ENCODE results near the gene MEX3B.
"Not testable (repeated sequence)": the region's sequence is repeated elsewhere in the genome, so short reads cannot be mapped to it uniquely, and the experiment has no call there.

The MEX3B gene

GRCh38 chr15:81995081-81995480 lies 50.7 kb downstream of the MEX3B start:
- CTCF ChIA-PET = interaction anchor here (1.0 kb wide), 1 partner anchor 426 kb away, joined by 3 read pairs; no protein-coding TSS in a partner anchor
- H3K4me3 ChIP-seq (ENCODE audit: low read depth, low read length); H3K36me3 ChIP-seq (ENCODE audit: control insufficient read depth in 2 of 2, insufficient read depth in 1 of 2, low read length in 2 of 2); POLR2A ChIA-PET; H3K9me3 ChIP-seq (ENCODE audit: control insufficient read depth, insufficient read depth, low read depth, low read length); H3K4me1 ChIP-seq (ENCODE audit: control insufficient read depth, insufficient read depth, low read length); H3K27ac ChIP-seq (ENCODE audit: extremely low read depth, low read depth, low read length): not testable (repeated sequence)
- 0 out of 2 replicates have a peak, but pooled peaks have one; percentile 17 for TF ChIP-seq ZFHX2 (tag by site-specific recombination; conservative IDR thresholded peaks at IDR 0.05)
- peak; percentile 77 for TF ChIP-seq ZNF341 (tag by site-specific recombination; IDR thresholded peaks at IDR 0.05; ENCODE audit: low read depth)
- peak; percentile 52 for TF ChIP-seq ZBTB26 (tag by site-specific recombination; optimal IDR thresholded peaks at IDR 0.05)
- 0 out of 2 replicates have a peak, but pooled peaks have one; percentile 55 for TF ChIP-seq ZNF335 (tag by site-specific recombination; conservative IDR thresholded peaks at IDR 0.05)
- peak; percentile 59; the same call in 1 of the 2 replicates for TF ChIP-seq YY1 (tag by site-specific recombination; IDR thresholded peaks at IDR 0.05)
- 0 out of 2 replicates have a peak, but pooled peaks have one; percentile 31 for TF ChIP-seq ZBTB17 (tag by site-specific recombination; IDR thresholded peaks at IDR 0.05)

- no peak overlapping the region for H3K4me3 ChIP-seq (ENCODE audit: low read depth, low read length)
- ChIA-PET POLR2A (no interaction called here), CTCF (interaction anchor here (0.5 to 0.6 kb wide), 2 partner anchors 142 to 1600 kb away, joined by 3 read pairs; no protein-coding TSS in a partner anchor)
- peaks cover 0 to 3% of the 10 kb centered on the region in 2 experiments; a peak in 1 of 3 replicates for H3K36me3 ChIP-seq (ENCODE audit: control insufficient read depth in 2 of 2, insufficient read depth in 1 of 2, low read length in 2 of 2)
- H3K27ac ChIP-seq (ENCODE audit: extremely low read depth, low read depth, low read length) = no peak overlapping the region
- H3K9me3 ChIP-seq (ENCODE audit: control insufficient read depth, insufficient read depth, low read depth, low read length) = no peaks in the 10 kb centered on the region
- no peaks in the 10 kb centered on the region for H3K4me1 ChIP-seq (ENCODE audit: control insufficient read depth, insufficient read depth, low read length)
- TF ChIP-seq RBAK (tag by site-specific recombination; IDR thresholded peaks at IDR 0.05) = no peak
- peak; percentile 71 for TF ChIP-seq SETDB1 (IDR thresholded peaks at IDR 0.05; ENCODE audit: insufficient read length, low read length)
Measured at GRCh38 chr15:81992523-81992922, 53.3 kb downstream of the MEX3B start.

Data from HEK293 (cell line).